Upper lobe of right lung (tissue), 1 donor: Measurements from ENCODE around the gene B3GNT9. TPM values are rescaled to one million over a fixed set of nuclear protein-coding genes. Genes with fewer than 3 reads are reported as not detected.
"Not testable (repeated sequence)": the region's sequence is repeated elsewhere in the genome, so short reads cannot be mapped to it uniquely, and the experiment has no call there.

Experiments used
- ATAC-seq: fragments of 200-7000 bp; cut with Tn5 transposase; one replicate; pipeline ENCODE4 v1.9.1; 2020; ENCODE audit warnings: mild to moderate bottlenecking, moderate library complexity
- DNase-seq: peaks from one replicate; pipeline ENCODE4 v3.0.0-alpha.2; 2020
- H3K27ac ChIP-seq: fragments of 200-600 bp; one replicate; pipeline ENCODE4 v1.8.0; 2022
- H3K27me3 ChIP-seq: fragments of 200-600 bp; one replicate; pipeline ENCODE4 v1.8.0; 2022; ENCODE audit warnings: mild to moderate bottlenecking
- H3K36me3 ChIP-seq: fragments of 200-600 bp; one replicate; pipeline ENCODE4 v1.8.0; 2022
- H3K4me1 ChIP-seq: fragments of 200-600 bp; one replicate; pipeline ENCODE4 v1.8.0; 2022
- H3K4me3 ChIP-seq: fragments of 200-600 bp; one replicate; pipeline ENCODE4 v1.8.0; 2022; ENCODE audit warnings: mild to moderate bottlenecking
- H3K9me3 ChIP-seq: fragments of 200-600 bp; one replicate; pipeline ENCODE4 v1.8.0; 2022
- CTCF ChIP-seq: fragments of 200-600 bp; IDR thresholded peaks from one replicate; pipeline ENCODE4 v1.8.0; 2022; ENCODE audit warnings: antibody characterized with exemption
- intact Hi-C: fragments of 100-400 bp; cut with DNase I; formaldehyde crosslinking; loops from one replicate; pipeline ENCODE4 v1.11.0; 2022
- total RNA-seq: library from RNA; stranded (reverse); fragmentation: NEBNext Ultra II Directional; extraction: Animal tissue kit (Norgen Biotek cat#: 25700); gene quantifications from one replicate; pipeline ENCODE4 v1.2.1, GENCODE V29; 2021
- donor health status: DM: no; HTN: yes; CAD: no; lungs with severe emphysema.

Gene B3GNT9
- total RNA-seq, 1 donor from 2014 or later: 19.3 TPM

- no peak overlapping the region for H3K27ac ChIP-seq
- H3K9me3 ChIP-seq: no peaks in the 10 kb centered on the region
- H3K36me3 ChIP-seq: peaks cover 66% of the 10 kb centered on the region
- no peak for DNase-seq
- intact Hi-C loops: no loop called here
- ATAC-seq: no peak
- no peaks in the 10 kb centered on the region for H3K4me1 ChIP-seq
- TF ChIP-seq CTCF: no peak
- no peak overlapping the region for H3K4me3 ChIP-seq
- H3K27me3 ChIP-seq: no peaks in the 10 kb centered on the region
These were observed 21.9 kb downstream of the B3GNT9 start for GRCh38 chr16:67128887-67129286.

DNA sequence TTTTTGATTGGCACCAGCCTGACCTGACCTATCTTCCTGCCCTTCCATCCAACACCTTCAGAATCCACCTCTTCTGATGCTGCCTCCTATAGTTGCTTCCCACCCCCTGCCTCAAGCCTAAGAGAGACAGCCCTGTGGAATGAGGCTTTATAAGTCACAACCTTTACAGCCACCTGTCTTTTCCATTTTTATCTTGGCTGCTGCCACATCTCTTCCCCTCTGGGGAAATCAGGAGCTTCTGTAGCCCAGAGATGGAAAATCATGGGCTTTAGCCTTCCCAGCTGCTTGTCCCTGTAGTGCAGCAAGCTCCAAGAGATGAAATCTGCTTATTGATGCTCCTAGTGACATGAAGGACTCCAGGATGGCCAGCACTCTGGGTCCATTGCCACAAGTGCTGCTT, 22.4 kb downstream of the B3GNT9 start:
- H3K27me3 ChIP-seq: no peaks in the 10 kb centered on the region
- no peak overlapping the region for H3K4me3 ChIP-seq
- H3K4me1 ChIP-seq: no peaks in the 10 kb centered on the region
- DNase-seq (no peak), ATAC-seq (no peak)
- no peak overlapping the region for H3K27ac ChIP-seq
- no peaks in the 10 kb centered on the region for H3K9me3 ChIP-seq
- TF ChIP-seq CTCF: no peak
- intact Hi-C loops: no loop called here
- H3K36me3 ChIP-seq: peaks cover 66% of the 10 kb centered on the region

DNA sequence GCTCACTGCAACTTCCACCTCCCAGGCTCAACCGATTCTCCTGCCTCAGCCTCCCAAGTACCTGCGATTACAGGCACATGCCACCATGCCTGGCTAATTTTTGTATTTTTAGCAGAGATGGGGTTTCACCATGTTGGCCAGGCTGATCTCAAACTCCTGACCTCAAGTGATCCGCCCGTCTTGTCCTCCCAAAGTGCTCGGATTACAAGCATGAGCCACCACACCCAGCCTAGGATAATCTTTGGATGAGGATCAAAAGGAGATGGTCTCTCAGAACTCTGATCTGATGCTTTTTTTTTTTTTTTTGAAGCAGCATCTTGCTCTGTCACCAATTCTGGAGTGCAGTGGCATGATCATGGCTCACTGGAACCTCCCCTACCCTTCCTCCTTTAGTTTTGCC, 28.0 kb downstream of the B3GNT9 start:
- DNase-seq, H3K4me1 ChIP-seq, H3K27ac ChIP-seq, ATAC-seq, H3K27me3 ChIP-seq, intact Hi-C loops, H3K4me3 ChIP-seq, H3K9me3 ChIP-seq: not testable (repeated sequence)
- peaks cover 61% of the 10 kb centered on the region for H3K36me3 ChIP-seq

DNA sequence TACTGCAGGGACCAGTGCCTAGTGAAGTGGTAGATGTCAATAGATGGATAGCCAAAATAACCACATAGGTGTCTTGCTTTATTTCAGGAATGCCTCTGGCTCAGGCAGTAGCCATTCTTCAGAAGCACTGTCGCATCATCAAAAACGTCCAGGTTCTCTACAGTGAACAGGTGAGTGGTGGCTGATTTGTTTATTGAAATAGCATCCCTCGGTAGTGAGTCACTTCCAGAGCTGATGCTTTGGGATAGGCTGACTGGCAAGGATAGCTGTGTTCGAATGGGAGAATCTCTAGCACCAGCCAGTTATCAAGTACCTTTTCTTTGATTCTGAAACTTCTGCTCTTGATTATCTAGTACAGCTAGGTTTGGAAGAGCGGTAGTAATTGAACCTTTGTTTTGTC, 30.8 kb downstream of the B3GNT9 start:
- Histone ChIP-seq H3K36me3 (peaks cover 48% of the 10 kb centered on the region), H3K9me3 (no peaks in the 10 kb centered on the region), H3K4me3 (no peak overlapping the region), H3K27me3 (no peaks in the 10 kb centered on the region), H3K4me1 (no peaks in the 10 kb centered on the region), H3K27ac (no peak overlapping the region)
- ATAC-seq (no peak), DNase-seq (no peak)
- intact Hi-C loops: no loop called here
- no peak for TF ChIP-seq CTCF

DNA sequence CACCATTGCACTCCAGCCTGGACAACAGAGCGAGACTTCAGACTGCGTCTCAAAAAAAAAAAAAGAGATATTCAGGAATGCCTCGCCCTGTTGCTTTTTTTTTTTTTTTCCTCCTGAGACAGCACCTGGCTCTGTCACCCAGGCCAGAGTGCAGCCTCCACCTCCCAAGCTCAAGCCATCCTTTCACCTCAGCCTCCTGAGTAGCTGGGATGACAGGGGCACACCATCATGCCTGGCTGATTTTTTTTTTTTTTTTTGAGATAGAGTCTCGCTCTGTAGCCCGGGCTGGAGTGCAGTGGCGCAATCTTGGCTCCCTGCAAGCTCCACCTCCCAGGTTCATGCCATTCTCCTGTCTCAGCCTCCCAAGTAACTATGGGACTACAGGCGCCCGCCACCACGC, 33.1 kb downstream of the B3GNT9 start:
- Histone ChIP-seq H3K27me3 (no peaks in the 10 kb centered on the region), H3K27ac (no peak overlapping the region), H3K9me3 (no peaks in the 10 kb centered on the region), H3K4me1 (no peaks in the 10 kb centered on the region), H3K4me3 (no peak overlapping the region), H3K36me3 (peaks cover 27% of the 10 kb centered on the region)
- DNase-seq: no peak
- no peak for TF ChIP-seq CTCF
- no peak for ATAC-seq
- intact Hi-C loops: no loop called here

DNA sequence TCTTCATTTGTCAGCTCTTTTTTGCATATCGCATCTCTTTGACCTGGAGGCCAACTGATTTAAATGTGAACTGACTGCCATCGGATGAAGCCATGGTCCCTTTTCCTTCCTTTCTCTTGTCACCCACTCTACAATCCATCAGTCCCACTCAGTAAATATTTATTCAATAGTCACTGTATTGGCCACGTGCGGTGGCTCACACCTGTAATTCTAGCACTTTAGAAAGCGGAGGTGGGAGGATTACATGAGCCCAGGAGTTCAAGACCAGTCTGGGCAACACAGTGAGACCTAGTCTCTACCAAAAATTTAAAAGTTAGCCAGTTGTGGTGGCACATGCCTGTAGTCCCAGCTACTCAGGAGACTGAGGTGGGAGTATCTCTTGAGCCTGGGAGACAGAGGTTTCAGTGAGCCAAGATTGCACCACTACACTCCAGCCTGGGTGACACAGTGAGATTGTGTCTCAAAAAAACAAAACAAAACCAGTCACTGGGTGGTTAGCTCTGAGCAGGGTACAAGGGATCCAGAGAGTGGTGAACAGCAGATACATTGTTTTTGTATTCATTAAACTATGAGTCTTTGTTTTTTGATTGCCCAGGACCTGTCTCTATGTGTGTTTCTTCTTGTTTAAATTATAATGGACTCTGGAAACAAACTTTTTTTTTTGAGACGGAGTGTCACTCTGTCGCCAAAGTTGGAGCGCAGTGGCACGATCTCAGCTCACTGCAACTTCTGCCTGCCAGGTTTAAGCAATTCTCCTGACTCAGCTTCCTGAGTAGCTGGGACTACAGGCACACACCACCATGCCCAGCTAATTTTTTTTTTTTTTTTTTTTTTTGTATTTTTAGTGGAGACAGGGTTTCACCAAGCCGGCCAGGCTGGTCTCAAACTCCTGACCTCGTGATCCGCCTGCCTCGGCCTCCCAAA, 34.1 kb downstream of the B3GNT9 start:
- intact Hi-C loops: no loop called here
- TF ChIP-seq CTCF: no peak
- no peaks in the 10 kb centered on the region for H3K4me1 ChIP-seq
- H3K27me3 ChIP-seq: no peaks in the 10 kb centered on the region
- DNase-seq (no peak), ATAC-seq (no peak)
- H3K36me3 ChIP-seq: peaks cover 16% of the 10 kb centered on the region
- H3K27ac ChIP-seq: no peak overlapping the region
- H3K4me3 ChIP-seq: no peak overlapping the region
- no peaks in the 10 kb centered on the region for H3K9me3 ChIP-seq
